NK-92 (cell line): ENCODE measurements around the gene GRXCR1.

Experiments used
- DNase-seq: peaks from one replicate; lab custom pipeline; 2025; ENCODE audit not compliant: unreplicated experiment; lab: John Stamatoyannopoulos, UW

The GRXCR1 gene

GRCh38 chr4:42927946-42928345 lies 35.4 kb downstream of the GRXCR1 start:
- no peak for DNase-seq

- no peak for DNase-seq
Measured at GRCh38 chr4:42928582-42928981, 36.1 kb downstream of the GRXCR1 start.

DNA sequence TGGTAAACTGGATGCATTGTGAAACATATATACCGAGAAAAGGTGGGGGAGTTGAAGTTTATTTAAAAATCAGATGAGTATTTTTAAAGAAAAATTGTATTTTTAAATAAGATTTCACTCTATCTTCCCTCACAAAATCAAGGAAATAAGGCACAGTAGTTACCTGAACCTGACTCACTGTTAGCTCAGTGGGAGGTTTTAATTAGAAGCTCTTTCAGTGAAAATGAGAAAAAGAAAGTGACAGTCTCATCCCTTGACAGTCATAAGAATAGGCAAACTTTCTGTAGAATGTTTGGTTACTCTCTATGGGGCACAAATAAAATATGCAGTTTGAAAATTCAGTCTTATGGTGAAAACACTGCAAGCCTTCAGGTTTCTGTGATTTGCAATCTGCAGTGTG lies 49.7 kb downstream of the GRXCR1 start:
- DNase-seq: no peak

DNA sequence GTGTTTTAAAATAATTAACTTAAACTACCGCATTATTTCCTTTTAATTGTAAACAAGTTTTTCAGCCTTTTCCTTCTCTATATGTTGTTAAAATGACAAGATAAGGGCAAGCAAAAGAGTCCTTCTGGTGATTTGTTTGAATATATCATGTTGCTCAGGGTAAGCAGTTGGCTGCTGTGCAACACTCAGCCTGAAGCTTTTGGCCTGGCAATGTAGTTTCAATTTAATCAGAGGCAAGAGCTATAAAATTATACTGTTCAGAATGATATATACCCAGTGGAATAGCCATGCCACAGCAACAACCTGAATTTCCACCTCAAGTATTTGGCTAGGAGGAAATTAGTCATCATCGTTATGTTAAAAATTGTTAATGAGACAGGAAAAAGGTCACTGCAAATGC lies 53.4 kb downstream of the GRXCR1 start:
- no peak for DNase-seq

DNA sequence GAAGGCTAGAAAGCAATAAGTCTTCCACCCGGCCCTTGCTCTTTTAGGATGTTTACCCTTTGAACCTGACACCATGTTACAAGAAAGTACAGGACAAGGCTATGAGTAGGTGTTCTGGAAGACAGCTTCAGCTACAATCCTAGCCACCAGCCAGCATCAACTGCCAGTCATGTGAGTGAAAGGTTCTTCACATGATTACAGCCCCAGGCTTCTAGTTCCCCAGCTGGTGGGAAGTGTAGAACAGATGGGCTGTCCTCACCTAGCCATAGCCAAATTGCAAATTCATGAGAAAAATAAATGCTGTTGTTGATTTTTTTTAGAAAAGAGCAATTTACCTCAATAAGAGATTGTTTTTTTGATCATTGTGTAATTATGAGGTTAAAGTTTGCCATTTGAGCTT lies 60.8 kb downstream of the GRXCR1 start:
- no peak for DNase-seq

DNA sequence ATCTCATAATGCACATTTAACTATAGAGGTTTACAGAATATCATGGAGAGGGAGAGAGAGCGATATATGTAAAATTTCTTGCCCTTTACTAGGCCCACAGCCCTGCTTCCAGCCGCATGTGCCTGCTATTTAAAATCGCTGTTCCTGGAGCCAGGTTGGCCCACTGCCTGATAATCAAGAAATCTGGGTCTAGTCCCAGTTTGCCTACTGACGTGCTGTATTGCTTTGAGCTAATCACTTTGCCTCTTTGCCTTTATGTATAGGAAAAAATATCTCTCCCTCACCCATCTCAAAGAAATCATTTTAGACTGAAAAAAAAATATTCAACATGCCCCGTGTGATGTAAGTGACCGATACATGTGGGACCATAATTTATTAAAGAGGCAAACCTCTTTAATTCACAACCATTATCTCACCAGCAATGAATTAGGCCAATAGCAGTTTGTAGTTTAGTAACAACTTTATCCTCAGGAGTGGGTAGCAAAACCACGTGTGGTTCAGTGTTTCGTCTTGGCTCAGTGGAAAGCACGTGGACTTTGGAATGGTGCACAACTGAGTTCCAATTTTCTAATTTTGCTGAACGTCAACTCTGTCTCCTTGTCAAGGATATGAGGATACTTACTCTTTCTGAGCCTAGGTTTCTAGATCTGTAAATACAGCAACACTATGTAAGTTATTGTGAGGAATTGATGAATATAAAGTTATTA lies 62.6 kb downstream of the GRXCR1 start:
- no peak for DNase-seq

DNA sequence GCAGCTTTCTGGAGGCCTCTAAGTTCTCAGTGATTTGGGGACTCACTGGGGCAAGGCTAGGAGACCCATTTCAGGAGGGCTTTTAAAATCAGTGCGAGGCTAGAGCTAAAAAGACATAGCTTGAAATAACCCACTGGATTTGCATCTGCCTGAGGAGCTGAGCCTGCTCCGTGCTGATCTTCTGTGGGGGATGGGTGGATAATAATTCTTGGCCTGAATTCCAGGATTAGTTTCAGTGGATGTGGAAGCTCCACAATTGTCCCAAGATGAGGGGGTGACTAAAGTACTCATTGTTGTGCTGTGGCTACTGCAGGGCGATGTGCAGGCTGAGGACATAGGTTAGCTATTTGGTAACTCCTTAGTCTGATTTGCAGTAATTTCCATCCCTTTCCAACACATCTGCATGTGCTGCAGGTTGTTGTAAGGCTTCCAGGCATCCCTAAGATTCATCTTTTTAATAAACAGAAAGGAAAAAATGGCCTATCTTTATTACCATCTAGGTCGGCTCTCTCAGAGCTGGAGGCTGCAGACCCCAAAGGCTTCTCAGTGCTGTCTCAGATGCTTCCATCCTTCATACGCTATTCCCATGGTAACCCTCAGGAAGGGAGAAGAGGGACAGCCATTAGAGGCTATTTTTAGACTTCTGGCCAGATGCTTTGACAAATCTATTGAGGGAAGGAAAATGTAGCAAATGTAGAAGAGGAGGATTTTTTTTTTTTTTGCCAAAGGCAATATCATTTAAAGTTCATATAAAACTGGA lies 63.4 kb downstream of the GRXCR1 start:
- DNase-seq: no peak

DNA sequence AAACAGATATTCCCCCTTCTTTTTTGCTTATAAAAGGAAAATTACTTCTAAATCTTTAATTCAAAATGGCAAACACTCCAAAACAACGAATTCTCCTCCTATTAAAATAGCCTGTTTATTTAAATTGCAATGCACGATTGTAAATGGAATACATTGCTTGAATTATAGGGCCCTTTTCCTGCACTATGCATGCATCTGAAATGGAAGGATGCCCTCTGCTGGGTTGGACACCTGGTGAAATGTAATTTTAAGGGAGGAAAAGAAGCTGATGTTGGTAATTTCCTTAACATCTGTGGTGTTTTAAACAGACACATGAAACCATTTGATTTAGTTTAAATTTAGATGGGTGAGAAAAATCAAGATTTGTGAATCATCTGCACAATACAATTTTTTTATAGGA lies 72.8 kb downstream of the GRXCR1 start:
- DNase-seq: no peak

DNA sequence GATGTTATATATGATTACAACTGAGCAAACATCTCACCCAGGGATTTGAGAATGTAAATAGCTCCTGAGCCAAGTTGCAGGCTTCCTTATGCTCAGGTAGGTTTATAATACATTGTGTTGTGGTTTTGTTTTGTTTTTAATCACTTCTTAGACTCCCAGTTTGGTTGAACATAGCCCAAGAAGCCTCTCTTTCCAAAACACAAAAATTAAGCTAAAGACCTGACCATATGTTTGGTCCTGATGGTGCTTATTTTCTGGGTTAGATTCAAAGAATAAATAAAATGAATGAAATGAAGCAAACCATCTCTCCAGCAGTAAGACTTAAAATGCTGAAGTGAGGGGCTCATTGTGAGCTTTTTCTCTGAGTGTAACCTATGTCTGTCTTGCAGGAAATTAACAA lies 93.5 kb downstream of the GRXCR1 start:
- no peak for DNase-seq

GRCh38 chr4:42995343-42995944 lies 102.9 kb downstream of the GRXCR1 start:
- no peak for DNase-seq

- no peak for DNase-seq
Measured at GRCh38 chr4:43008793-43009192, 116.3 kb downstream of the GRXCR1 start.

GRCh38 chr4:43014256-43014655 lies 121.7 kb downstream of the GRXCR1 start:
- no peak for DNase-seq

- DNase-seq: no peak
Measured at GRCh38 chr4:43041632-43042031, 149.1 kb downstream of the GRXCR1 start.

- DNase-seq: no peak
Measured at GRCh38 chr4:43047058-43047457, 154.5 kb downstream of the GRXCR1 start.

DNA sequence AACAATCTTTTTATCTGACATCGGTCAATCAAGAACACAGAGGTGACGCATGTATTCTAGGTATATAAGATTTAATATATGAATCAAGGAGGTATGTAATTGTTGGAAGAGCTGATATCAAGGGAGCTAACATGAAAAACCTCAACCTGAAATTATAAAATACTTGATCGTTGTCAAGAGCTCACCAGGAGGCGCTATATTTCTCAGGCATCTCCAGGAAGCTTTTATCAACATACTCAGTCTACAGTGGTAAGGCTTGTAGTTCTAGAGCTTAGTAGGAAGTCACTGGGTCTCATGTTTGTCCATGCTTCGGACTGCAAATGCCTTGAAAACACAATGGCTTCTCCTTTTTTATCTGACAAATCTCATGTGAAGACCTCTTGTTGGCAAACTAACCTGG lies 156.1 kb downstream of the GRXCR1 start:
- no peak for DNase-seq

DNA sequence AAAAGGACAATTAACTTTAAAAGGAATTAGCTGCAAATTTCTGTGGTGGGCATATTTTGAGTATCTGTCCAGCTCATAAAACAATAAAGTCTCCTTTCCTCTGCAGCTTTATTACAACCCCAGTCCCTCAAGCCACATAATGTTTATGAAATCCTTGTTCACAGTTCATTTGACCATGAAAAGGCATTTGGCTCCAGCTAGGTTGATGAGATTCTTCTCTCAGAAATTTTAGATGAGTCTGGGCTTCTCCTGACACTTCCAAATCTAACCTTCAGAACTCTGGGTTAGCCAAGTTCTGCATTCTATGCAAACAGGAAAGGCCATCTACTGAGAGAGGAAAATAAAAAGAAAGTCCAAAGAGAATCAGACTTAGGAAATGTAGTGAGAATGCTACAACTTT lies 156.8 kb downstream of the GRXCR1 start:
- DNase-seq: no peak

GRCh38 chr4:43066415-43066814 lies 173.9 kb downstream of the GRXCR1 start:
- DNase-seq: no peak

GRCh38 chr4:43071069-43071468 lies 178.6 kb downstream of the GRXCR1 start:
- DNase-seq: no peak
